Astrocyte (in vitro differentiated cells and primary cell): ENCODE results near the gene HEG1. TPM values are rescaled to one million over a fixed set of nuclear protein-coding genes. Genes with fewer than 3 reads are reported as not detected.
A peak's percentile ranks its signal among the peaks of the same experiment; 100 is the strongest.

Experiments used
- DNase-seq: peaks from one replicate; pipeline ENCODE4 v3.0.0-alpha.2; 2010; ENCODE audit warnings: low read depth
- FAIRE-seq: peaks from 2 replicates; lab custom pipeline; 2011; peaks lifted over from hg19 to GRCh38; lab: Jason Lieb, UNC
- H2AFZ ChIP-seq: 2 replicates; pipeline ENCODE4 v1.6.0; 2012; ENCODE audit warnings: low read depth, low read length, inconsistent platforms
- H3K27ac ChIP-seq: 2 replicates; pipeline ENCODE4 v1.5.1; 2011; ENCODE audit warnings: low read depth, low read length, inconsistent platforms
- H3K27me3 ChIP-seq: 2 replicates; pipeline ENCODE4 v1.6.0; 2011; ENCODE audit warnings: low read length, inconsistent platforms; ENCODE audit not compliant: insufficient read depth
- H3K36me3 ChIP-seq: 2 replicates; pipeline ENCODE4 v1.5.1; 2011; ENCODE audit warnings: low read length, inconsistent platforms; ENCODE audit not compliant: insufficient read depth
- H3K4me1 ChIP-seq: 2 replicates; pipeline ENCODE4 v1.5.1; 2011; ENCODE audit warnings: low read length, inconsistent platforms; ENCODE audit not compliant: insufficient read depth
- H3K4me2 ChIP-seq: 2 replicates; pipeline ENCODE4 v1.6.0; 2012; ENCODE audit warnings: low read length, inconsistent platforms
- H3K4me3 ChIP-seq: 2 replicates; pipeline ENCODE4 v1.5.1; 2011; ENCODE audit warnings: low read depth, mild to moderate bottlenecking, low read length, inconsistent platforms; ENCODE audit not compliant: insufficient read depth
- H3K79me2 ChIP-seq: 2 replicates; pipeline ENCODE4 v1.6.0; 2012; ENCODE audit warnings: mild to moderate bottlenecking, low read length, inconsistent platforms; ENCODE audit not compliant: insufficient read depth
- H3K9ac ChIP-seq: 2 replicates; pipeline ENCODE4 v1.6.0; 2012; ENCODE audit warnings: mild to moderate bottlenecking, low read length, inconsistent platforms
- H3K9me3 ChIP-seq: 2 replicates; pipeline ENCODE4 v1.5.1; 2012; ENCODE audit warnings: low read depth, mild to moderate bottlenecking, low read length, inconsistent platforms; ENCODE audit not compliant: insufficient read depth
- H4K20me1 ChIP-seq: 2 replicates; pipeline ENCODE4 v1.6.0; 2012; ENCODE audit warnings: low read length, inconsistent platforms; ENCODE audit not compliant: insufficient read depth
- H3K27ac Mint-ChIP-seq: one replicate; pipeline ENCODE4 v1.8.0; 2021; ENCODE audit warnings: mild to moderate bottlenecking, mixed read lengths; ENCODE audit not compliant: unreplicated experiment
- H3K27me3 Mint-ChIP-seq: one replicate; pipeline ENCODE4 v1.8.0; 2021; ENCODE audit warnings: low read depth, mixed read lengths; ENCODE audit not compliant: unreplicated experiment
- H3K36me3 Mint-ChIP-seq: one replicate; pipeline ENCODE4 v1.8.0; 2021; ENCODE audit warnings: low read depth, mixed read lengths; ENCODE audit not compliant: unreplicated experiment
- H3K4me1 Mint-ChIP-seq: one replicate; pipeline ENCODE4 v1.8.0; 2021; ENCODE audit warnings: low read depth, mixed read lengths; ENCODE audit not compliant: unreplicated experiment
- H3K4me3 Mint-ChIP-seq: one replicate; pipeline ENCODE4 v1.8.0; 2021; ENCODE audit warnings: mild to moderate bottlenecking, moderate library complexity, mixed read lengths; ENCODE audit not compliant: unreplicated experiment
- H3K9me3 Mint-ChIP-seq: one replicate; pipeline ENCODE4 v1.8.0; 2021; ENCODE audit warnings: mild to moderate bottlenecking, mixed read lengths; ENCODE audit not compliant: unreplicated experiment
- EZH2 ChIP-seq: IDR thresholded peaks from 2 replicates; pipeline ENCODE4 v1.6.1; 2012; ENCODE audit warnings: mild to moderate bottlenecking, low read length, inconsistent platforms; ENCODE audit not compliant: insufficient read depth
- total RNA-seq: library from RNA; stranded (reverse); gene quantifications from 2 replicates; pipeline ENCODE4 v1.2.1, GENCODE V29; 2021
- TF ChIP-seq, protein P1 (sequence below): IDR thresholded peaks from 2 replicates; pipeline ENCODE4 v1.5.1; 2011; ENCODE audit warnings: low read depth, mild to moderate bottlenecking, inconsistent platforms, low read length, moderate library complexity; ENCODE audit not compliant: insufficient read depth

Gene HEG1
- total RNA-seq, 1 donor from 2014 or later, result 65.7 TPM

DNA sequence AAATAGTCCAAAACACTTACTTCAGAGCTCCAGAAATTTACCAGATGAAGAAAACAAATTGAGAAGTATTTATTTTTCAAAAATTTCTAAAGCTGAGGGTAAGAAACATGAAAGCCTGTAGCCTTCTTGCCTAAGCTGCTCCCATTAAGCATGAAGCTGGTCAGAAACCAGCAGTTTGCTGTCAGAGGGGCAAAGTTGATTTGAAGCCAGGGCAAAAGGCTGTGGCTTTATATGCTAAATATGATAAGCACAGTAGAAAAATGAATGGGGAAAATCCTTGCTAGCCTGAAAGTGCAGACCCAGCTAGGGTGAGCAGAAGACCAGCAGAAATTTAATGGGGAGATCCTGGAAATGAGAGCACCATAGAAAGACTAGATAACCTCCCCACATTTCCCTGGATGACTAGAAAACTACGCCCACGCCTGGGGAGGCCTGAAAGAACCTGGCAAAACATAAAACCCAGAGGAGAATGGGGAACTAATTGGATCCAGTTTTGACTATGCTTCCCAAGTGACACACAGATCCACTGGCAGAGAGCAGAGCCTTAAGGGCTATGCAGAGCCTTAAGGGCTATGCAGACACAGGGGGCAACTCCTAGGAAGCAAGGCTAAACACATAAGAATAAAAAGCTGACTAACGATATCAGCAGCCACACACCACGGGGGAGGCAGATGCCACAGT lies 43.0 kb upstream of the HEG1 start:
- no peak overlapping the region for H3K4me2 ChIP-seq
- H3K27ac ChIP-seq, result no peak overlapping the region
- H3K4me1 ChIP-seq, result no peaks in the 10 kb centered on the region
- FAIRE-seq (no peak), DNase-seq (no peak)
- no peaks in the 10 kb centered on the region for H3K79me2 ChIP-seq
- H3K9me3 ChIP-seq, result no peaks in the 10 kb centered on the region
- Mint-ChIP-seq H3K27me3 (no peaks in the 10 kb centered on the region), H3K9me3 (peaks cover 2% of the 10 kb centered on the region), H3K36me3 (no peaks in the 10 kb centered on the region), H3K4me3 (no peak overlapping the region), H3K4me1 (peaks cover 5% of the 10 kb centered on the region), H3K27ac (no peak overlapping the region)
- no peak overlapping the region for H3K4me3 ChIP-seq
- H3K36me3 ChIP-seq, result no peaks in the 10 kb centered on the region
- no peaks in the 10 kb centered on the region for H3K27me3 ChIP-seq
- H4K20me1 ChIP-seq, result no peaks in the 10 kb centered on the region
- TF ChIP-seq, protein P1, sequence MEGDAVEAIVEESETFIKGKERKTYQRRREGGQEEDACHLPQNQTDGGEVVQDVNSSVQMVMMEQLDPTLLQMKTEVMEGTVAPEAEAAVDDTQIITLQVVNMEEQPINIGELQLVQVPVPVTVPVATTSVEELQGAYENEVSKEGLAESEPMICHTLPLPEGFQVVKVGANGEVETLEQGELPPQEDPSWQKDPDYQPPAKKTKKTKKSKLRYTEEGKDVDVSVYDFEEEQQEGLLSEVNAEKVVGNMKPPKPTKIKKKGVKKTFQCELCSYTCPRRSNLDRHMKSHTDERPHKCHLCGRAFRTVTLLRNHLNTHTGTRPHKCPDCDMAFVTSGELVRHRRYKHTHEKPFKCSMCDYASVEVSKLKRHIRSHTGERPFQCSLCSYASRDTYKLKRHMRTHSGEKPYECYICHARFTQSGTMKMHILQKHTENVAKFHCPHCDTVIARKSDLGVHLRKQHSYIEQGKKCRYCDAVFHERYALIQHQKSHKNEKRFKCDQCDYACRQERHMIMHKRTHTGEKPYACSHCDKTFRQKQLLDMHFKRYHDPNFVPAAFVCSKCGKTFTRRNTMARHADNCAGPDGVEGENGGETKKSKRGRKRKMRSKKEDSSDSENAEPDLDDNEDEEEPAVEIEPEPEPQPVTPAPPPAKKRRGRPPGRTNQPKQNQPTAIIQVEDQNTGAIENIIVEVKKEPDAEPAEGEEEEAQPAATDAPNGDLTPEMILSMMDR, result no peak
- TF ChIP-seq EZH2, result no peak
- no peak overlapping the region for H3K9ac ChIP-seq
- no peak overlapping the region for H2AFZ ChIP-seq

DNA sequence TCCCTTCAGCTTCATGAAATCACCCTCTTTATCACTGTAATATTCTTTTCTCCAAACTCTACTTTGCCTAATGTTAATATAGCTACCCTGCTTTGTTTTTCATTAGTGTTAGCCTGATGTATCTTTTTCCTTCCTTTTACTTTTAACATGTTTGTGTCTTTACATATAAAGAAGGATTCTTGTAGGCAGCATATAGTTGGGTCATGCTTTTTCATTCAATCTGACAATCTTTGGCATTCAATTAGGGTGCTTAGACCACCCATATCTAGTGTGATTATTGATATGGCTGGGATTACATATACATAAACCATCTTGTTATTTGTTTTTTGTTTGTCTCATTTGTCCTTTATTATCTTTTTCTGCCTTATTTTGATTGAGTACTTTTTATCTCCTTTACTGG lies 34.9 kb upstream of the HEG1 start:
- no peaks in the 10 kb centered on the region for H3K9me3 ChIP-seq
- Mint-ChIP-seq H3K27me3 (no peaks in the 10 kb centered on the region), H3K27ac (no peak overlapping the region), H3K4me1 (peaks cover 10% of the 10 kb centered on the region), H3K36me3 (peaks cover 4% of the 10 kb centered on the region), H3K9me3 (peaks cover 5% of the 10 kb centered on the region), H3K4me3 (no peak overlapping the region)
- no peaks in the 10 kb centered on the region for H3K79me2 ChIP-seq
- H3K4me2 ChIP-seq, result no peak overlapping the region
- TF ChIP-seq, protein P1, result no peak
- no peak for TF ChIP-seq EZH2
- H3K4me1 ChIP-seq, result peaks cover 8% of the 10 kb centered on the region
- H3K36me3 ChIP-seq, result no peaks in the 10 kb centered on the region
- DNase-seq (no peak), FAIRE-seq (peak; percentile 32)
- H3K27ac ChIP-seq, result no peak overlapping the region
- no peak overlapping the region for H3K4me3 ChIP-seq
- no peaks in the 10 kb centered on the region for H3K27me3 ChIP-seq
- H3K9ac ChIP-seq, result no peak overlapping the region
- H4K20me1 ChIP-seq, result no peaks in the 10 kb centered on the region
- H2AFZ ChIP-seq, result no peak overlapping the region

DNA sequence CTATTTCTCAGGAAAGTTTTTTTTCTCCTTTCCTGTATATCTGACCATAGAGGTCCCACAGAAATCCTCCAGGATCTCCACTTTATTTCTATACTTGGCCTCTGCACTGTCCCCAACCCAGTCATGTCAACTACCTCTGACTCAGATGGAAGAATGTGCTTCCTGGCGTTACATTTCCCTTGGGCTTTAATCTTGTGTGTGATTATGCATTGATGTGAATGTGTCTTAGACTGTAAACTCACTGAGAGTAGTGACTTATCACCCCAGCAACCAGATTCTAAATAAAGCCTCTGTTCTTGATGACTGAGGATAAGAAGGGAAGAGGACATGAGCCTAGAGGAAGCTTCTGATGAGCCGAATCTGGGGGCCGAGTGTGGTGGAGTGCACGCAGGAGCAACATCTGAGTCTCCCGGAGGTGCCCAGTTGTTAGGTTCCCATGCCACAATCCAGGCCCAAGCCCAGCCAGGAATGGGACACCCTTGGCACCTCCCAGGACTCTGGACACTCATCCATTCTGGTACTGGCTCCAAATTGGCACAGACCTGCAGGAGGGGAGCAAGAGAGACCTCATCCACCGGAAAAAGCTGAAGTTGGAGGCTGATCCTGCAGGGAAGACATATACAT lies 32.1 kb upstream of the HEG1 start:
- TF ChIP-seq, protein P1, result no peak
- no peak for TF ChIP-seq EZH2

More for the DNA sequence above, 32.1 kb upstream of the HEG1 start:
- no peaks in the 10 kb centered on the region for H3K27me3 Mint-ChIP-seq
- no peaks in the 10 kb centered on the region for H3K27me3 ChIP-seq
- H3K9ac ChIP-seq, result no peak overlapping the region
- no peak overlapping the region for H2AFZ ChIP-seq
- peak overlapping the region; percentile 22 for H3K27ac ChIP-seq
- H3K4me3 Mint-ChIP-seq, result no peak overlapping the region
- no peak for DNase-seq
- H3K9me3 ChIP-seq, result no peaks in the 10 kb centered on the region
- H3K4me1 ChIP-seq, result peaks cover 12% of the 10 kb centered on the region
- FAIRE-seq, result peak; percentile 73
- H3K36me3 Mint-ChIP-seq, result peaks cover 4% of the 10 kb centered on the region
- H3K4me3 ChIP-seq, result no peak overlapping the region
- no peaks in the 10 kb centered on the region for H4K20me1 ChIP-seq
- H3K27ac Mint-ChIP-seq, result no peak overlapping the region
- H3K4me2 ChIP-seq, result peak overlapping the region; percentile 31
- no peaks in the 10 kb centered on the region for H3K36me3 ChIP-seq
- no peaks in the 10 kb centered on the region for H3K79me2 ChIP-seq
- H3K9me3 Mint-ChIP-seq, result peaks cover 5% of the 10 kb centered on the region
- H3K4me1 Mint-ChIP-seq, result peaks cover 15% of the 10 kb centered on the region
